ENCODE data around the gene SEPTIN5. TPM values are rescaled to one million over a fixed set of nuclear protein-coding genes. Genes with fewer than 3 reads are reported as not detected.
A peak's percentile ranks its signal among the peaks of the same experiment; 100 is the strongest.

The SEPTIN5 gene
- total RNA-seq, 1 donor from 2014 or later: 197 TPM

DNA sequence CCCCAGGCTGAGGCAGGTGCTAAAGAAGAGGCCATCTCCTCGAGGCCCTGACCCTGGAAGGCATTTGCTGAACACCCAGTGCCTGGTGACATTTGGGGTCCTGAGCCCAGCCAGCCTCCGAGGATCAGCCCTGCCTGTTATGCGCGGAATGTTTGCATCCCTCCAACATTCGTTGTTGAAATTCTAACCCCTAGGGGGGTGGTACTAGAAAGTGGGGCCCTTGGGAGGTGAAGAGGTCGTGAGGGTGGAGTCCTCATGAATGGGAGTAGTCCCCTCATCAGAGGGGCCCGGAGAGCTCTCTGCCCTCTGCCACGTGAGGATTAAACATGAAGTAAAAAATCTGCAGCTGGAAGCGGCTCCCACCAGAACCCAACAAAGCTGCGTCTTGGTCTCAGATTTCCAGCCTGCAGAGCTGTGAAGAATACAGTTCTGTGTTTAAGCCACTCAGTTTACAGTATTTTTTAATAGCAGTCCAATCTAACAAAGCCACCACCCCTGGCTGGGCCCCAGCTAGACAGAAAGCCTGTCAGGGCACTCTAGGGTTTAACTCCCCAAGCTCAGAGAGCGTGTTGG lies 35.3 kb upstream of the SEPTIN5 start:
- Mint-ChIP-seq H3K36me3 (ENCODE audit: low read depth) (peaks cover 7% of the 10 kb centered on the region), H3K9me3 (ENCODE audit: low read depth) (peaks cover 8% of the 10 kb centered on the region), H3K4me1 (ENCODE audit: low read depth) (peaks cover 28% of the 10 kb centered on the region), H3K27me3 (ENCODE audit: low read depth) (peaks cover 5% of the 10 kb centered on the region), H3K27ac (ENCODE audit: unreplicated experiment) (no peak overlapping the region), H3K4me3 (ENCODE audit: unreplicated experiment) (no peak overlapping the region)
- TF ChIP-seq, protein P1, sequence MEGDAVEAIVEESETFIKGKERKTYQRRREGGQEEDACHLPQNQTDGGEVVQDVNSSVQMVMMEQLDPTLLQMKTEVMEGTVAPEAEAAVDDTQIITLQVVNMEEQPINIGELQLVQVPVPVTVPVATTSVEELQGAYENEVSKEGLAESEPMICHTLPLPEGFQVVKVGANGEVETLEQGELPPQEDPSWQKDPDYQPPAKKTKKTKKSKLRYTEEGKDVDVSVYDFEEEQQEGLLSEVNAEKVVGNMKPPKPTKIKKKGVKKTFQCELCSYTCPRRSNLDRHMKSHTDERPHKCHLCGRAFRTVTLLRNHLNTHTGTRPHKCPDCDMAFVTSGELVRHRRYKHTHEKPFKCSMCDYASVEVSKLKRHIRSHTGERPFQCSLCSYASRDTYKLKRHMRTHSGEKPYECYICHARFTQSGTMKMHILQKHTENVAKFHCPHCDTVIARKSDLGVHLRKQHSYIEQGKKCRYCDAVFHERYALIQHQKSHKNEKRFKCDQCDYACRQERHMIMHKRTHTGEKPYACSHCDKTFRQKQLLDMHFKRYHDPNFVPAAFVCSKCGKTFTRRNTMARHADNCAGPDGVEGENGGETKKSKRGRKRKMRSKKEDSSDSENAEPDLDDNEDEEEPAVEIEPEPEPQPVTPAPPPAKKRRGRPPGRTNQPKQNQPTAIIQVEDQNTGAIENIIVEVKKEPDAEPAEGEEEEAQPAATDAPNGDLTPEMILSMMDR (IDR thresholded peaks at IDR 0.05): no peak
- DNase-seq (ENCODE audit: low spot score): no peak

DNA sequence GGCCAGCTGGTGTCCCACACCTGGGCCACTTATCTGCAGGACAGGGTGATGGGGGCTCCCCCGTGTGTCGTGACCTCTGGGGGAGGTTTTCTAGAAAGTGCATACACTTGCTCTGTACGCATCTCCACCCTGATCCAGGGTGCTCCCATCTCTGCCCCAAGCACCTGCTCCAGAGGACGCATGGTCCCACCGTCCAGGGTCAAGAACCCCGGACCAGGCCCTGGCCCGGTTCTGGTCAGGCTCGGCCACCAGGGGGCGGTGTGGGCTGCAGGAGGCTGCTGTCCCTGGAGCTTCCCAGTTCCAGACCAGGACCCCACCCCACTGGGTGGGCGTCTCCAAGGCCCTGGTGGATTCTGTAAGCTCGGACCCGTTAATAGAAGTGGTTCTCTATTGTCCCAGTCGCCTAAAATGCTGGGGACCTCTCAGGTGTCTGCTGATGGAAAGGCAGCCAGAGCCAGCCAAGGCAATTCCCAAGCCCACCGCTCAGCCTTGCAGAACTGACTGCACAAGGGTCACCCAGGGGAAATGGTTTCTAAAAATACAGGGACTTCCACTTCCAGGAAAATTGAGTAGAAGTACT lies 34.7 kb upstream of the SEPTIN5 start:
- Mint-ChIP-seq H3K4me3 (ENCODE audit: unreplicated experiment) (no peak overlapping the region), H3K36me3 (ENCODE audit: low read depth) (peaks cover 7% of the 10 kb centered on the region), H3K27ac (ENCODE audit: unreplicated experiment) (no peak overlapping the region), H3K9me3 (ENCODE audit: low read depth) (peaks cover 8% of the 10 kb centered on the region), H3K4me1 (ENCODE audit: low read depth) (peaks cover 22% of the 10 kb centered on the region), H3K27me3 (ENCODE audit: low read depth) (peaks cover 5% of the 10 kb centered on the region)
- peak; percentile 81 for DNase-seq (ENCODE audit: low spot score)
- TF ChIP-seq, protein P1 (IDR thresholded peaks at IDR 0.05): peak; percentile 85

DNA sequence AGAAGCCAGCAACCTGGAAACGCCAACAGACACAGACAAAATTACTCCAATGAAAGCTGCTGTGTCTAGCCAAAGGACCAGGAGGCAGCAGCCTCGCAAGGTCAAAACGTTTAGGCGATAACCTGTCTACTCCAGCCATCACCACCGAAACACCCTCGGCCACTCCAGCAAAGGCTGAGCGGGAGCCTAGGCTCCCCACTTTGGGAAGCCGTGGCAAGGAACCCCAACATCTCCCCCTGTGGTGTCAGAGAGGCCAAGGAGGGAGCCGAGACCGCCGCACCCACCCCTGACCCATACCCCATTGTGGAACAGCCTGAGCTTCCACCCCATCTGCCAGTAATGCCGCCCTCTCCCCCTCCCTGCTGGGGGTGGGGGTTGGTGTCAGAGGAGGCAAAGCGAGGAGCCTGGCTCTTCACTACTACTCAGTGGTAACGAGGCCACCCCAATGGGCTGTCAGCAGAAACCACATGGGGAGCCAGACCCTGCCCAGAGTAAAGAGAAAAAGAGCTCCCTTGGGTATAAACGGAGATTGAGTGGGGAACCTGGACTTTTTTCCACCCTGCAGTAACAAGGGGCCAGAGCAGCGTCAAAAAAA lies 33.9 kb upstream of the SEPTIN5 start:
- DNase-seq (ENCODE audit: low spot score): peak; percentile 67
- peaks cover 7% of the 10 kb centered on the region for H3K36me3 Mint-ChIP-seq (ENCODE audit: low read depth)
- no peak overlapping the region for H3K27ac Mint-ChIP-seq (ENCODE audit: unreplicated experiment)
- H3K4me1 Mint-ChIP-seq (ENCODE audit: low read depth): peaks cover 17% of the 10 kb centered on the region
- peaks cover 5% of the 10 kb centered on the region for H3K27me3 Mint-ChIP-seq (ENCODE audit: low read depth)
- no peak overlapping the region for H3K4me3 Mint-ChIP-seq (ENCODE audit: unreplicated experiment)
- TF ChIP-seq, protein P1 (IDR thresholded peaks at IDR 0.05): no peak
- peaks cover 8% of the 10 kb centered on the region for H3K9me3 Mint-ChIP-seq (ENCODE audit: low read depth)

DNA sequence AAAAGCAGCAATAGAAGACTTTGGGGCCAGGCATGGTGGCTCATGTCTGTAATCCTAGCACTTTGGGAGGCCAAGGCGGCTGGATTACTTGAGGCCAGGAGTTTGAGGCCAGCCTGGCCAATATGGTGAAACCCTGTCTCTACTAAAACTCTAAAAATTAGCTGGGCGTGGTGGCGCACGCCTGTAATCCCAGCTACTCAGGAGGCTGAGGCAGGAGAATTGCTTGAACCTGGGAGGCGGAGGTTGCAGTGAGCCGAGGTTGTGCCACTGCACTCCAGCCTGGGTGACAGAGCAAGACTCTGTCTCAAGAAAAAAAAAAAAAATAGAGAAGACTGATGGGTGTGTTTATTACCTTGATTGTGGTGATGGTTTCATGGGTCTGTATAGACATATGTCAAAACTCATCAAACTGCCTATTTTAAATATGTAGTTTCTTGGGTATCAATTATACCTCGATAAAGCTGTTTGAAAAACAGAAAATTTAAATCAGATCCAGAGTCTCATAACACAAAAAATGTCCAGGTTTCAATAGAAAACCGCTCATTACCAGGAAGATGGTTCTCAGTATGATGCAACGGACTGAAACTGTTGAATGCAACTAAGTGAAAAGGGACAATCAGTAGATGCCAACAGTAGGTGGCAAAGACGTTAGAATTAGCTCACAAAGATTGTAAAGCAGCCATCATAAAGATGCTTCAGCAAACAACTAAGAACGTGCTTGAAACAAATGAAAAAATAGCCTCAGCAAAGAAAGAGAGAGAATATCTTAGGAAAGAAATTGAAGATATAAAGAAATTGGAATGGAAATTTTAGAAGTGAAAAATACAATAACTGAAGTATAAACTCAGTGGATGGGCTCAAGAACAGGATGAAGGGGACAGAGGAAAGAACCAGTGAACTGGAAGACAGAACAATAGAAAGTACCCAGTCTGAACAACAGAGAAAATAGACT lies 33.1 kb upstream of the SEPTIN5 start:
- peaks cover 7% of the 10 kb centered on the region for H3K36me3 Mint-ChIP-seq (ENCODE audit: low read depth)
- peak; percentile 20 for DNase-seq (ENCODE audit: low spot score)
- H3K9me3 Mint-ChIP-seq (ENCODE audit: low read depth): peaks cover 8% of the 10 kb centered on the region
- H3K27me3 Mint-ChIP-seq (ENCODE audit: low read depth): peaks cover 5% of the 10 kb centered on the region
- H3K4me3 Mint-ChIP-seq (ENCODE audit: unreplicated experiment): no peak overlapping the region
- TF ChIP-seq, protein P1 (IDR thresholded peaks at IDR 0.05): no peak
- no peak overlapping the region for H3K27ac Mint-ChIP-seq (ENCODE audit: unreplicated experiment)
- peaks cover 12% of the 10 kb centered on the region for H3K4me1 Mint-ChIP-seq (ENCODE audit: low read depth)

DNA sequence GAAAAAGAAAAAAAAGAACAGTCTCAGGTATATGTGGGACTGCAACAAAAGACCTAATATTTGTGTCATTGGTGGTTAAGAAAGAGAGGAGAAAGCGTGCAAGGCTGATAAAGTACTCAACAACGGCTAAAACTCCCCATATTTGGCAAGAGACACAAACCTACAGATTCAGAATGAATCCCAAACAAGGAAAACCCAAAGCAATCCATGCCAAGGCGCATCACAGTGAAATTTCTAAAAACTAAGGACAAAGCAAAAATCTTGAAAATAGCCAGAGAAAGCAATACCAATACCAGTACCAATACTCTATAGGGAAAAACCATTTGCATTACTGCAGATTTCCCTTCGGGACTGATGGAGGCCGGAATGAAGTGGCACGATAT lies 32.4 kb upstream of the SEPTIN5 start:
- DNase-seq (ENCODE audit: low spot score): no peak
- H3K27me3 Mint-ChIP-seq (ENCODE audit: low read depth): peaks cover 5% of the 10 kb centered on the region
- H3K9me3 Mint-ChIP-seq (ENCODE audit: low read depth): peaks cover 8% of the 10 kb centered on the region
- no peak overlapping the region for H3K4me3 Mint-ChIP-seq (ENCODE audit: unreplicated experiment)
- H3K36me3 Mint-ChIP-seq (ENCODE audit: low read depth): peaks cover 7% of the 10 kb centered on the region
- H3K27ac Mint-ChIP-seq (ENCODE audit: unreplicated experiment): no peak overlapping the region
- TF ChIP-seq, protein P1 (IDR thresholded peaks at IDR 0.05): no peak
- peaks cover 12% of the 10 kb centered on the region for H3K4me1 Mint-ChIP-seq (ENCODE audit: low read depth)
